Testis (tissue), 2 donors: ENCODE measurements around the gene PEX11G.

ENCODE experiments used
- POLR2A ChIP-seq: fragments of 450-650 bp; IDR thresholded peaks from one replicate; pipeline ENCODE4 v1.6.1; 2017; ENCODE audit warnings: antibody characterized with exemption, mild to moderate bottlenecking, moderate library complexity
- TF ChIP-seq, protein P1 (sequence below), 3 experiments: fragments of 450-650 bp in 2 of 3; fragments of 200-600 bp in 1 of 3; sonication (generic) in 1 of 3; IDR thresholded peaks; one replicate each; pipeline ENCODE4 v1.5.1; 2016 to 2019; ENCODE audit warnings: antibody characterized with exemption in 3 of 3, mild to moderate bottlenecking in 2 of 3, moderate library complexity in 1 of 3

DNA sequence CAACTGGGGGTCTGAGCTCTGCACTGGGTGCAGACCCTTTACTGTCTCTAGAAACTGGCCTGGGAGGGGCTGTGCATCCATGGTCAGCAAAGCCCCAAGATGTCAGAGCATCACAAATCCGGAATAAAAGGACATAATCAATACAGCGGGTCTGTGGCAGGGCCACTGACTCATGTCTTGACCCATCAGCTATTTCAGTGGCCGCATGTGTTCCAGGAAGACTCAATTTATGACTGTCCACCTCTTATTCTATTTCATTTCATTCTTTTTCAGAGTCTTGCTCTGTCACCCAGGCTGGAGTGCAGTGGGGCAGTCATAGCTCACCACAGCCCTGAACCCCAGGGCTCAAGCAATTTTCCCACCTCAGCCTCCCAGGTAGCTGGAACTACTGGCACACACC is 53.2 kb downstream of the PEX11G start:
- TF ChIP-seq, protein P1, sequence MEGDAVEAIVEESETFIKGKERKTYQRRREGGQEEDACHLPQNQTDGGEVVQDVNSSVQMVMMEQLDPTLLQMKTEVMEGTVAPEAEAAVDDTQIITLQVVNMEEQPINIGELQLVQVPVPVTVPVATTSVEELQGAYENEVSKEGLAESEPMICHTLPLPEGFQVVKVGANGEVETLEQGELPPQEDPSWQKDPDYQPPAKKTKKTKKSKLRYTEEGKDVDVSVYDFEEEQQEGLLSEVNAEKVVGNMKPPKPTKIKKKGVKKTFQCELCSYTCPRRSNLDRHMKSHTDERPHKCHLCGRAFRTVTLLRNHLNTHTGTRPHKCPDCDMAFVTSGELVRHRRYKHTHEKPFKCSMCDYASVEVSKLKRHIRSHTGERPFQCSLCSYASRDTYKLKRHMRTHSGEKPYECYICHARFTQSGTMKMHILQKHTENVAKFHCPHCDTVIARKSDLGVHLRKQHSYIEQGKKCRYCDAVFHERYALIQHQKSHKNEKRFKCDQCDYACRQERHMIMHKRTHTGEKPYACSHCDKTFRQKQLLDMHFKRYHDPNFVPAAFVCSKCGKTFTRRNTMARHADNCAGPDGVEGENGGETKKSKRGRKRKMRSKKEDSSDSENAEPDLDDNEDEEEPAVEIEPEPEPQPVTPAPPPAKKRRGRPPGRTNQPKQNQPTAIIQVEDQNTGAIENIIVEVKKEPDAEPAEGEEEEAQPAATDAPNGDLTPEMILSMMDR (IDR thresholded peaks at IDR 0.05): no peak
- TF ChIP-seq POLR2A: no peak
